Vagina (tissue), 2 donors: ENCODE data around the gene CELF4.

ENCODE experiments used
- CTCF ChIP-seq, 3 experiments: fragments of 450-650 bp in 2 of 3; fragments of 200-600 bp in 1 of 3; sonication (generic) in 1 of 3; IDR thresholded peaks; one replicate each; pipeline ENCODE4 v1.5.1; 2017 to 2019; ENCODE audit warnings: antibody characterized with exemption in 3 of 3, mild to moderate bottlenecking in 2 of 3, moderate library complexity in 2 of 3
- POLR2AphosphoS5 ChIP-seq, 2 donors: sonication (generic); formaldehyde crosslinking; IDR thresholded peaks; one replicate each; pipeline ENCODE4 v1.9.0; 2017; ENCODE audit warnings: antibody characterized with exemption in 2 of 2, mild to moderate bottlenecking in 2 of 2, low read depth in 1 of 2; ENCODE audit not compliant: insufficient read depth in 1 of 2

- TF ChIP-seq CTCF (IDR thresholded peaks at IDR 0.05): no peak
- no peak for TF ChIP-seq POLR2AphosphoS5 (IDR thresholded peaks at IDR 0.05; ENCODE audit: insufficient read depth in 1 of 2, low read depth in 1 of 2)
Measured at GRCh38 chr18:37316468-37316867, 249.1 kb downstream of the CELF4 start.
